Astrocyte of the cerebellum (primary cell): ENCODE data around the gene FBXW8.

ENCODE experiments used
- DNase-seq: peaks from one replicate; pipeline ENCODE4 v3.0.0-alpha.2; 2011; ENCODE audit warnings: low read depth
- H3K4me3 ChIP-seq: 2 replicates; pipeline ENCODE4 v1.5.1; 2011; ENCODE audit warnings: mild to moderate bottlenecking, low read depth, low read length, moderate library complexity
- in situ Hi-C: cut with HindIII; loops from 2 replicates; pipeline ENCODE4 v1.10.0; 2017; ENCODE audit warnings: low sequenced_read_pairs
- TF ChIP-seq, protein P1 (sequence below): IDR thresholded peaks from 2 replicates; pipeline ENCODE4 v1.5.1; 2012; ENCODE audit warnings: low read length, low read depth, moderate library complexity, mild to moderate bottlenecking; ENCODE audit errors: missing control alignments

Gene FBXW8

DNA sequence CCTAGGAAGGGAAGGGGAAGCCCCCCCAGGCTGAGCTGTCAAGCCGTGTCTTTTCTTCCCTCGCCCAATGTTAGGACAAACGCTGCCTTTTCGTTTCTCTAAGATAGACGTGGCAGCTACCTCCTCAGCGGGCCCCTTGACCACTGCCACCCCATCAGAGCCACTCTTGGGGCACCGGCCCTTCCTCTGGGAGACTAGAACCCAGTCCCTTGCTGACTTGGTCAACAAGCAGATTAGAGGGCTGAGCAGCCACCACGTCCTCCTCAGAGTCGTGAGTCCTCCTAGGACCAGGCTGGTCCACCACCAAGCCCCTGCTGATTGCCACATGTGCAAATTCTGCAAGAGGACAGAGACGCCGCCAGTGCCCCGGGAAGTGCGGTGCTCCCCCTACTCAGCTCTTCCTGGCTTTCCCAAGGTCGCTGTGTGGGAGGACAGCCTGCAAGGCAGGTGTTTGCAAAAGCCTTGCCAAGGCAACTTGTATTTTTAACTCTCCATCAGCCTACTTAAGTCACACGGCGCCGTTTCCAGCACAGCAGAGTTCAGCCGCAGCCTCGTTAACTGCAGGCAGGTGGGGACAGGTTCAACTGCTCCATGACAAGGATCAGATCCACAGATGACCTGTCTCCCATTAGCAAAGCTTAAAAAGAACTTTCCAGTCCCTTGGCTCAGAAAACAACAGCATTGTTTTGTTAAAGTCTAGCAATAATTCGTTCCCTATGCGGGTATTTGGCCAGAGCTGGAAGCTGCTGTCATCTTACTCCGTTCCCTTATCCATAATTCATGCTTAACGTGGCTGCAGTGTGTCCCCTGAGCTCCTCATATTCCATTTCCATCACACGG is 122.9 kb downstream of the FBXW8 start:
- no peak overlapping the region for H3K4me3 ChIP-seq
- in situ Hi-C loops, result no loop called here
- TF ChIP-seq, protein P1, sequence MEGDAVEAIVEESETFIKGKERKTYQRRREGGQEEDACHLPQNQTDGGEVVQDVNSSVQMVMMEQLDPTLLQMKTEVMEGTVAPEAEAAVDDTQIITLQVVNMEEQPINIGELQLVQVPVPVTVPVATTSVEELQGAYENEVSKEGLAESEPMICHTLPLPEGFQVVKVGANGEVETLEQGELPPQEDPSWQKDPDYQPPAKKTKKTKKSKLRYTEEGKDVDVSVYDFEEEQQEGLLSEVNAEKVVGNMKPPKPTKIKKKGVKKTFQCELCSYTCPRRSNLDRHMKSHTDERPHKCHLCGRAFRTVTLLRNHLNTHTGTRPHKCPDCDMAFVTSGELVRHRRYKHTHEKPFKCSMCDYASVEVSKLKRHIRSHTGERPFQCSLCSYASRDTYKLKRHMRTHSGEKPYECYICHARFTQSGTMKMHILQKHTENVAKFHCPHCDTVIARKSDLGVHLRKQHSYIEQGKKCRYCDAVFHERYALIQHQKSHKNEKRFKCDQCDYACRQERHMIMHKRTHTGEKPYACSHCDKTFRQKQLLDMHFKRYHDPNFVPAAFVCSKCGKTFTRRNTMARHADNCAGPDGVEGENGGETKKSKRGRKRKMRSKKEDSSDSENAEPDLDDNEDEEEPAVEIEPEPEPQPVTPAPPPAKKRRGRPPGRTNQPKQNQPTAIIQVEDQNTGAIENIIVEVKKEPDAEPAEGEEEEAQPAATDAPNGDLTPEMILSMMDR, result no peak

DNA sequence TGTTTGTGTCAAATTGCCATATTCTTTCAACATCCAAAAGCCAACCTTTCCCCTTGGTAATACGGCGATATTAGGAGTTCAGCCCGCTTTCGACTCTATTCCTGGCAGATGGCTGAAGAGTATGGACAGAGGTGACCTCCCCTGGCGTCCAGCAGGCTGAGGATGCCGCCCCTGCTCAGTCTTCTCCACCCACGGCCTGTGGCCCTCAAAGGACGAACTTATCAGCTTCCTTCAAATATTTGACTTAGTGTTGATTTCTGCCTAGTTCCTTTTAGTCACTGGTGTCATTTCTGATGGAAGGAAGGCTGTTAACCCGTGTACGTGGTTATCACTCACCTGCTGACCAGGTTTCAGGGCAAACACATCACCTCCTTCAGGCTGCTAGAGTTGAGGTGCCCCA is 123.5 kb downstream of the FBXW8 start:
- H3K4me3 ChIP-seq, result no peak overlapping the region
- DNase-seq, result no peak
- in situ Hi-C loops, result no loop called here
- TF ChIP-seq, protein P1, result no peak

More for the DNA sequence above, 122.9 kb downstream of the FBXW8 start:
- DNase-seq, result no peak

DNA sequence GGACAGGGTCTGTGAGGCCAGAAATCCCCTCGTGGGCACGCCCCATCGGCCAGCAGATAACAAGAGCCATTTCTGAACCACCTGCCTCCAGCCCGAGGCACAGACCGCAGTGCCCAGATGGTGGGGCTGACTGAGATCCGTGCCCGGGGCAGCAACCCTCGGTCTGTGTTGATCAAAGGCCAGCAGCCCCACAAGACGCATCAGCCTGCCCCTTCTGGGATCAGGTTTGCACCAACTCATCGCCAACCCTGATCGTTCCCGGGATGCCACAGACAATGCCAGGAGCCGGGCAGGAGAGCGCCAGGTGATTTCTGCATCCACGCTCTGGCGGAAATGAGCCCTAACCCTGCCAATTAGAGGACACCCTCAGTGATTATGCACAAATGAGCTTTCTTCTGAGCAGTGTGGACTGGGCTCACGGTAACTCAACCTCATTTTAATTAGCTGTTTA is 124.0 kb downstream of the FBXW8 start:
- TF ChIP-seq, protein P1, result no peak
- in situ Hi-C loops, result no loop called here
- H3K4me3 ChIP-seq, result no peak overlapping the region
- no peak for DNase-seq

DNA sequence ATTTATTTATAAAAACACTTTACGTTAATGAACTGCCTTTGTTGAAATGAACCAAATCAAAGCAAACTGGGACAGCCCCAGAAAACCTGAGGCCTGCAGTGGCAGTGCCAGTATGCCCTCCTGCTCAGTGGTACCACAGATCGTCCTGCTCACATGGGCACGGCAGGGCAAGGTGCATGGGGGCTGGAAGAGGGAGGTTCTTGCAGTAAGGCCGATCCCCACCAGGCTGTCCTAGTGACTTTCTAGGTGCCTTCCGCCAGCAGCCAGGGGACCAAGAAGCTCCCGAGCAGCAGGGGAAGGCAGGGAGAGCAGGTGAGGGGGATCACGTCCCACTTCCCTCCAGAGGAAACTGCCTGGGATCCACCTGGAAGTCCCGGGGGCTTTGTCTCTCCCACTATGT is 124.5 kb downstream of the FBXW8 start:
- in situ Hi-C loops, result no loop called here
- TF ChIP-seq, protein P1, result no peak
- no peak overlapping the region for H3K4me3 ChIP-seq
- DNase-seq, result no peak

DNA sequence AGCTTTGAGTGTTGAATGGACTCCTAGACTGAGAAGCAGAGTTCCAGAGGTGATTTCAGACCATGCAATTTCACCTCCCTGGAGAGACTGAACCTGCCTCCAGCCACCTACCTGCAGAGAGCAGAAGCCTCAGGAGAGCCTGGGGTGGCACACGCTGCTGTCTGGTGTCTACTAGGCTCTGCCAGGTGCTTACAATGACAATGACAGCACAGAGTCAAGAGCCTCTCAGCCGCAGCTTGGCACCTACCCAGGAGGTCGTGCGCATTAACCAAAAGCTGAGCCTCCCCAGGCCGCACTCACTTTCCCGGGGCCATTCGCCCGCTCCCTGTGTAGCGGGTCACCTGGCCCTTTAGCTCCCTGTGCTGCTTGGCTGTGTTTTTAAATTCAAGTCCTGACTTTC is 125.3 kb downstream of the FBXW8 start:
- TF ChIP-seq, protein P1, result no peak

DNA sequence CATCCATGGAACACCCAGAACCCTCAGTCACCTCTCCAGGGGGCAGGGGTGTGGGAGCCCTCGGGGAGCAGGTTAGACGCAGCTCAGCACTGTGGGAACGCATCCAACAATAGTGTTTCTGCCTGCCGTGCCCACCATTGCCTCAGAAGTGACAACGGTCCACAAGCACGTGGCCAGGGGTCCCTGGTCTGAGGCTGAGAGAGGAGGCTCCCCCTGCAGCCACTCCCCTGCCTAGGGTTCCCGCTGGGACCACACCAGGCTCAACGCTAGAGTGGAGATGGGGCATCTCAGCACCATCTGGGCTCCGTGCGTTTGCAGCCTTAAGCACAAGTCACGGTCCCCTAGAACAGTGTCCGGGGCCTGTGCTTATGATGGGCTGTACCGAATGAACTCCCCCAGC is 125.8 kb downstream of the FBXW8 start:
- no peak overlapping the region for H3K4me3 ChIP-seq
- TF ChIP-seq, protein P1, result no peak
- DNase-seq, result no peak
- in situ Hi-C loops, result no loop called here

More for the DNA sequence above, 125.3 kb downstream of the FBXW8 start:
- in situ Hi-C loops, result no loop called here
- no peak overlapping the region for H3K4me3 ChIP-seq
- no peak for DNase-seq
